ENCODE data around the gene CGB8.
"Not testable (repeated sequence)": the region's sequence is repeated elsewhere in the genome, so short reads cannot be mapped to it uniquely, and the experiment has no call there.

The CGB8 gene

GRCh38 chr19:49064768-49065611, 16.1 kb upstream of the CGB8 start, which contains the start of gene NTF4:
Gene NTF4 (minus strand): TSS chr19:49064818. CDS start chr19:49061997, 2,821 bp downstream.
- peak; percentile 95 for DNase-seq

GRCh38 chr19:49064029-49064629, 15.2 kb upstream of the CGB8 start:
- peak; percentile 84 for DNase-seq

DNA sequence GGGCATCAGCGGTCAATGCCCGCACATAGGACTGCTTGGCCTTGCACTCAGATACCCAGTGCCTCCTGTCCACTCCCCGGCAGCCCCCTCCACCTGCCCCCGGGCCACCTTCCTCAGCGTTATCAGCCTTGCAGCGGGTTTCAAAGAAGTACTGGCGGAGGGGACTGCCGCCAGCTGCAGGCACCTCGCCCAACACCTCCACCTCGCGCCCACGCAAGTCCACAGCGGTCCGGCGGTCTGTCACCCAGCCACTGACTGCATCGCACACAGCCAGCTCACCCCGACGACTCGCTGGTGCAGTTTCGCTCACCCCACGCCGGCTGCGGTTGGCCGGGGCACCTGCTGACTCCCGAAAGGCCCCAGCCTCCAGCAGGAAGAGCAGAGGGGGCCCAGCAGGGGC, 12.5 kb upstream of the CGB8 start:
- no peak for DNase-seq

DNA sequence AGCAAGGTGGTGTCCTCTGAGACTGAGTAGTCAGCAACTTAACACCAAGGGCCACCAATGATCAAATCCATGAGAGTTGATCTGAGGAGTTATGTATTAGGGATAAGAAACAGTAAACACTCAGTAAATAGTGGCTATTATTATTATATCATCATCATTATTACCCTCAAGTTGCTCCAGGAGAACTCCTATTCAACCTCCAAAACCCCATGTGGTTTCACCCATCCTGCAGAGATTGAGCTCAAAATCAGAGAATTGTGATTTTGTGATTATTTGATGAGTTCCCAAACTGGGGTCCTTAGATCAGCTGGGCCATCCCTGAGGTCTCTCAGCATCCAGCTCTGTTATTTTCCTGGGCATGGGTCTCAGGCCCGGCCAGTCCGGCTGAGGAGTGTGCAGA, 12.1 kb upstream of the CGB8 start:
- no peak for DNase-seq

DNA sequence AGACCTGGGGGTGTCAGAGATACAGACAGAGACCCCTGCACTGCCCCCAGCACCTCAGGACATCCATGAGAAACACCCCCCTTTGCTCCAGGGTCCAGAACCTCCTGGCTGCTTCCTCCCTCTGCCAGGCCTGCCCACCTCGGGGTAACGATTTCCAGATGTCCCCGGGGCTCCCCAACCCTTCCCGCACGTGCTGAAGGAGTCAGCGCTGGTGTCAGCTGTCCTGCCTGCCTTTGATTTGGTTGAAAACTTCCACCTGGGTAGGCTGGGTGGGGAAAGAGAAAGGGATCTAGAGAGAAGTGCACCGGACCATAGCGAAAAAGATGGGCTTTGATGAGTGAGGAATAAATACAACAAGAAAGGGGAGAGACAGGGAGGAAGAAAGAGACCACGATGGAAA, 10.1 kb upstream of the CGB8 start:
- DNase-seq = no peak

GRCh38 chr19:49058562-49058961, 9.7 kb upstream of the CGB8 start:
- DNase-seq = peak; percentile 63

DNA sequence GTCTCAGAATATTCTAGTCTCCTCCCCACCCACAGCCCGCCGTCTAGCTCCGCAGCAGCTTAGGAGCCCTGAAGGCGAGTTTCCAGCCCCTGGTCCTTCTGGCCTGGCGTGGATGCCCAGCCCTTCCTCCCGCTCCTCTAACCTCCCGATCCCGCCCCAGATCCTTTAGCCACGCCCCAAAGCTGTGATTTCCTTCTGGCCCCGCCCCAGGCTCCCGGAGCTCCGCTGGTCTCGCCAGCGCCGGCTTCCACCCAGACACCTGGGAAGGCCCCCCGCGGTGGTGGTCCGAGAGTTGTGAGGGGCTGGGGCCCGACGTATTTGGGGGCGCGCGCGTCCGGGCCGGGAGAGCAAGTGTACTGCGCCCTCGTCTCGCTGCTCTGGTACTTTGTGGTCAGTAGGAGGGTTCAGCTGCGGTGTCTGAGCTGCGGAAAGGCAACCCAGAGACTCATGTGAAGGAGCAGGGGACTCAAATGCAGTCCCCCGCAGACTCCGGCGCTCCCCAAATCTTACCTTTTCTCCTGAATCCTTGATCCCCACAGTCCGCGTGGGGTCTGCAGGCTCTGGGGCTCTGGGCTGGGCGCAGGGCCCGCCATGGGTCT, 8.8 kb upstream of the CGB8 start, which contains the start of gene CGB7:
Gene CGB7, minus strand, starts transcription at position 114 of the 599 bp plus-strand sequence. CDS start 2,374 bp downstream, outside the sequence.
- DNase-seq = peak; percentile 91

GRCh38 chr19:49056902-49057596, 8.1 kb upstream of the CGB8 start:
- not testable (repeated sequence) for DNase-seq

DNA sequence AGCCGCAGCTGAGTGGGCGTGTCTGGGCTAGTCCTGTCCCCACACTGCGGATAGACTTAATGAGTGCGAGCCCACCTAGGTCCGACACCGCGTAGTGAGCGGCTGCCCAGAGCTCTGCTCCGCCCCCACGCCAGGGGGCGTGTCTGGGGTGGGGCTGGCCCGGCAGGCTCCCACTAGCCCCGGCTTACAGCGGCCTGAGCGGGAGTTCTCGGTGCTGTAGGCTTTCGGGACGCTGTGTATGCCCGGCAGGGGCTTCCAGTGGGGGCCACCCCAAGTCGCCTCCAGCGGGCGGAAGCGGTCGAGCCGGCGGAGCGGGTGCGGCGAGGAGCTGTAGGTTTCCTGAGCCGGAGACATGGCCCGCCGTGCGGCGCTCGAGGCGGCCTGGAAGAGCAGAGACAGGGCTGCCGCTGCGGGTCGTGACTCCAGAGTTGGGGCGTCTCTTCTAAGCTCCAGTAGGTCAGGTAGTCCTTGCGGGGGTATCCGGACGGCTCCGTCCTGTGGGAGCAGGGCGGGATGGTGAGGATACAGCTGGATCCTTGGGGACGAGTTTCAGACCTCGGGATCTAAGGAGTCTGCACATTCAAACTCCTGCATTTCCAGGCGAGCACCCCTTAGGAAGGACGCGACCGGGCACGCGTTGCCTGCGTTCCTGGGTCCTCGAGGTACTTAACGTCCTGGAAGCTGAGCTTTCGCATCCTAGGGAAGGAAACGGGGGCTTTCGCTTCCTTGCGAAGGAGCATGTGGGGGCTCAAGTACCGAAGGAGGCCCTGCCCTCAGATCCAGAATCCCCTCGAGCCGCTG, 7.4 kb upstream of the CGB8 start:
- peak; percentile 87 for DNase-seq

DNA sequence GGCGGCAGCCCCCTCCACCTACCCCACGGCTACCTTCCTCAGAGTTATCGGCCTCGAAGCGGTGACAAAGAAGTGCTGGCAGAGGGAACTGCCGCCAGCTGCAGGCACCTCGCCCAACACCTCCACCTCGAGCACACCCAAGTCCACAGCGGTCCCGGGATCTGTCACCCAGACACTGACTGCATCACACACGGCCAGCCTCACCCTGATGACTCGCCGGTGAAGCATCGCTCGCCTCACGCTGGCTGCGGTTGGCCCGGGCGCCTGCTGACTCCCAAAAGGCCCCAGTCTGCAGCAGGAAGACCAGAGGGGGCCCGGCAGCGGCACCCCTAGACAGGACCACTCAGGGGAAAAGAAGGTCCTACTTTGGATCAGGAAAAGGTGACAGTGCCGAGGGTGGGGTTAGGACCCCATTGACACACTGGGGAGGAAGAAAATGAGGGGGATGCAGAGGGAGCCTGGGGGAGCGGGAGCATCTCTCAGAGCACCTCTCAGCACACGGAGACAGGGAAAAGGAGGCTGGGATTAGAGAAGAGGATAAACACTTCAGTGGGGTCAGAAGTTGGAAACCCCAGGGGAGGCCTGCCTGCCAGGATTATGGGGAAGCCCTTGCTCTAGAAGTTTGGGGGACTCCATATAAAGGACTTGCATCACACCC, 1.6 kb upstream of the CGB8 start:
- peak; percentile 89 for DNase-seq

DNA sequence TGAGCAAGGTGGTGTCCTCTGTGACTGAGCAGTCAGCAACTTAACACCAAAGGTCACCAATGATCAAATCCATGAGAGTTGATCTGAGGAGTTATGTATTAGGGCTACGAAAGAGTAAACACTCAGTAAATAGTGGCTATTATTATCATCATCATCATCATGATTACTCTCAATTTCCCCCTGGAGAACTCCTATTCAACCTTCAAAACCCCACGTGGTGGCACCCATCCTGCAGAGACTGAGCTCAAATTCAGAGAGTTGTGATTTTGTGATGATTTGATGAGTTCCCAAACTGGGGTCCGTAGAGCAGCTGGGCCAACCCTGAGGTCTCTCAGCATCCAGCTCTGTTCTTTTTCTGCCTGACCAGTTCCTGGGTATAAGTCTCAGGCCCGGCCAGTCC, 923 bp upstream of the CGB8 start:
- not testable (repeated sequence) for DNase-seq

DNA sequence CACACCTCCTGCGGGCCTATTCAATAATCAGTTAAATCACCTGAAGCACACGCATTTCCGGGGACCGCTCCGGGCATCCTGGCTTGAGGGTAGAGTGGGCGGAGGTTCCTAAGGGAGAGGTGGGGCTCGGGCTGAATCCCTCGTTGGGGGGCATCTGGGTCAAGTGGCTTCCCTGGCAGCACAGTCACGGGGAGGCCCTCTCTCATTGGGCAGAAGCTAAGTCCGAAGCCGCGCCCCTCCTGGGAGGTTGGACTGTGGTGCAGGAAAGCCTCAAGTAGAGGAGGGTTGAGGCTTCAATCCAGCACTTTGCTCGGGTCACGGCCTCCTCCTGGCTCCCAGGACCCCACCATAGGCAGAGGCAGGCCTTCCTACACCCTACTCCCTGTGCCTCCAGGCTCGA, 5.4 kb downstream of the CGB8 start, which contains the start of gene CGB5:
Gene CGB5, plus strand, starts transcription at position 301 of the 400 bp plus-strand sequence. CDS start 362 bp downstream, outside the sequence.
- not testable (repeated sequence) for DNase-seq

DNA sequence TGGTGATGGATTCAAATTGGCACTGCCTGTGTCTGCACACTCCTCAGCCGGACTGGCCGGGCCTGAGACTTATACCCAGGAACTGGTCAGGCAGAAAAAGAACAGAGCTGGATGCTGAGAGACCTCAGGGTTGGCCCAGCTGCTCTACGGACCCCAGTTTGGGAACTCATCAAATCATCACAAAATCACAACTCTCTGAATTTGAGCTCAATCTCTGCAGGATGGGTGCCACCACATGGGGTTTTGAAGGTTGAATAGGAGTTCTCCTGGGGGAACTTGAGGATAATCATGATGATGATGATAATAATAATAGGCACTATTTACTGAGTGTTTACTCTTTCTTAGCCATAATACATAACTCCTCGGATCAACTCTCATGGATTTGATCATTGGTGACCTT, 6.2 kb downstream of the CGB8 start:
- not testable (repeated sequence) for DNase-seq

- peak; percentile 75 for DNase-seq
Measured at GRCh38 chr19:49042177-49042576, 6.7 kb downstream of the CGB8 start.

DNA sequence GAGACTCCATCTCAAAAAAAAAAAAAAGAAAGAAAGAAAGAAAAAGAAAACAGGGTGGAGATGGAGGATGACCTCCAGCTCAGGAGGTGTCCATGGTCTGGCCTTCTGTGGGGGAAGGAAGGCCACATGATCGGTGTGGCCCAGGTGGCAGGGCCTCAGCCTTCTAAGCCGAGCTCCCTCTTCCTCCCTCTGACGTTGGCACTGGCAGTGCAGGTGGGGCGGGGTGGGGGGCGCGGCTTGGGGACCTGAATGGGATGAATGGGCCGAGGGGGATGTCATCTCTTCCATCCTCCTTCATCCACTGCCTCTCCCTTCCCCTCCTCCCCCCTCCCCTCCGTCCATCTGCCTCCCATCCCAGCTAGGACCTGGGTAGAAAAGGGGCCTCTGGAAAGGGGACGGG, 9.2 kb downstream of the CGB8 start:
- DNase-seq = not testable (repeated sequence)

- not testable (repeated sequence) for DNase-seq
Measured at GRCh38 chr19:49038557-49039276, 10.2 kb downstream of the CGB8 start.

DNA sequence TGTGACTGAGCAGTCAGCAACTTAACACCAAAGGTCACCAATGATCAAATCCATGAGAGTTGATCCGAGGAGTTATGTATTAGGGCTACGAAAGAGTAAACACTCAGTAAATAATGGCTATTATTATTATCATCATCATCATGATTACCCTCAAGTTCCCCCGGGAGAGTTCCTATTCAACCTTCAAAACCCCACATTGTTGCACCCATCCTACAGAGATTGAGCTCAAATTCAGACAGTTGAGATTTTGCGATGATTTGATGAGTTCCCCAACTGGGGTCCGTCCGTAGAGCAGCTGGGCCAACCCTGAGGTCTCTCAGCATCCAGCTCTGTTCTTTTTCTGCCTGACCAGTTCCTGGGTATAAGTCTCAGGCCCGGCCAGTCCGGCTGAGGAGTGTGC, 10.8 kb downstream of the CGB8 start:
- not testable (repeated sequence) for DNase-seq

- DNase-seq = not testable (repeated sequence)
Measured at GRCh38 chr19:49036815-49037214, 12.1 kb downstream of the CGB8 start, which contains the start of gene CGB1. Gene CGB1 (minus strand): TSS chr19:49036895. CDS start chr19:49036711, 184 bp downstream.

DNA sequence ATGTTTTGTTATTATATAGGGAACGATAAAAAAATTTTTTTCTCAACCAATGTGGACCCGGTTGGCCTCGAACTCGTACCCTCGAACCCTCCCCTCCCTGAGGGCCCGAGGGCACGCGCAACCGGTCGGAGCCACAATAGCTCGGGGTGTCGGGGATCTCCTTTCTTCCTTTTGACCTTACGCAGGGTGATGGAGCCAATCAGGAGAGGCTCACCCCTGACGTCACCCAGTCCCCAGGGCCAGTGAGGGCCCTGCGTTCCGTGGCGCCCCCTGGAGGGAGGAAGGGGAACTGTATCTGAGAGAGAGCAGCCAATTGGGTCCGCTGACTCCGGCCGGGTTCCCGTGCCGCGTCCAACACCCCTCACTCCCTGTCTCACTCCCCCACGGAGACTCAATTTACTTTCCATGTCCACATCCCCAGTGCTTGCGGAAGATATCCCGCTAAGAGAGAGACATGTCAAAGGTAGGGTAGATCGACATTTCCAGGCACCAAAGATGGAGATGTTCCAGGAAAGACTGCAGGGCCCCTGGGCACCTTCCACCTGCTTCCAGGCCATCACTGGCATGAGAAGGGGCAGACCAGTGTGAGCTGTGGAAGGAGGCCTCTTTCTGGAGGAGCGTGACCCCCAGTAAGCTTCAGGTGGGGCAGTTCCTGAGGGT, 17.1 kb downstream of the CGB8 start, which contains the start of gene CGB2:
Gene CGB2, plus strand, starts transcription at position 249 of the 660 bp plus-strand sequence. Its CDS starts 206 bp downstream, at position 455.
- not testable (repeated sequence) for DNase-seq

- not testable (repeated sequence) for DNase-seq
Measured at GRCh38 chr19:49030323-49030722, 18.6 kb downstream of the CGB8 start.

Measured in islet precursor cell (in vitro differentiated cells).